GM18502 (cell line): ENCODE measurements around the gene SLC30A2.

Experiments
- ATAC-seq: cut with Tn5 transposase; IDR thresholded peaks from one replicate; pipeline ENCODE4 v1.9.1; 2021; ENCODE audit warnings: mild to moderate bottlenecking; ENCODE audit not compliant: unreplicated experiment, poor library complexity

Gene SLC30A2

DNA sequence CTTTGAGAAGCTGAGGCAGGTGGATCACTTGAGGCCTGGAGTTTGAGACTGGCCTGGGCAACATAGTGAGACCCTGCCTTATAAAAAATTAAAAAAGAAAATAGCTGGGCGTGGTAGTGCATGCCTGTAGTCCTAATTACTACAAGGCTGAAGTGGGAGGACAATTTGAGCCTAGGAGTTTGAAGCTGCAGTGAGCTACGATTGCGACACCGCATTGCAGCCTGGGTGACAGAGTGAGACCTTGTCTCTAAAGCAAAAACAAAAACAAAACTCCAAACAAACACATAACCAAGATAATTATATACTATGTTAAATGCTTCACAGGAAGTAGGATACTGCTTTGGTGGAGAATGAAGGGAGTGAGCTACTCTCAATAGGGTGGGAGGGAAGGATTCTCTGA, 42.7 kb downstream of the SLC30A2 start:
- no peak for ATAC-seq

- no peak for ATAC-seq
These were observed 46.7 kb downstream of the SLC30A2 start for GRCh38 chr1:25999041-25999800.

DNA sequence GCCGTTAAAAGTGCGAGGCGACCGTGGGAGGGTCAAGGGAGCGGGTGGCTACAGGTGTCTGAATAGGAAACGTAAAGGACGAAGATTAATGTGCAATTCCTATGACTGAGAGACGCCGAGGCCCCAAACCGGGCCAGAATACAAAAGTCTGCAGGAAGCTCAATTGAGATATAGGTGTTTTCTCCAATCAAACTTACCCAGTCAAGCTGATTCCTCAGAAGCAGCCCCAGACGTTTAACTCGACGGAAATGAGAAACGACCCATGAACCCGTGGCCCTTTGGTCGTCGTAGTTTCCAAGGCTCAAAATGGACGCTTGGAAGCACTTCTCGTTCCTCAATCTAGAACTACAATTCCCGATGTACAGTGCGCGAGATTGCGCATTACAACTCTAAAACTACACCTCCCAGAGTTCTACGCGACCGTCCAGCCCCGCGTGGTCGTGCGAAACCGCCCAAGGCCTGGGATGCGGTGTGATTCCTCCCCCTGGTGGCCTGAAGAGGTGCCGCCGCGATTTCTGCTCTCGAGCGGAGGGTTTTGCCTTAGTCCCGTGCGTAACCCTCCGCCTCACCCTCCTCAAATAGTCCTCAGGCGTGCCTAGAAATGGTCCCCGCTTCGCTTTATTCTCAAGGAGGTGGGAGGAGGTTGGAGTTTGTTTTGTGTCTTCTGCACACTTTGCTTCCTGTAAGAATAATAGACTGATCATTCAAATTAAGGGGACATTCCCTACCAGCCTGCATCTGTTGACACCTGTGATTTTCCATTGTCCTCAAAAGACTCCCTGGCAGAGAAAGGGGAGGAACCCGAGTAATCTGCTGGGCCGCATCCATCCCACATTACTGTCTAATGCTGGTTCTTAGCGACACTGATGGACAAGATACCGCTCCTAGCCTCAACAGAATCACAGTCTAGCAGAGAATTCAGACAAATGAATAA, 47.8 kb downstream of the SLC30A2 start, which contains the start of gene PAFAH2:
PAFAH2 (minus strand) TSS at position 236 of the 934 bp plus-strand sequence. CDS start 7,247 bp downstream, outside the sequence.
- ATAC-seq: peak; percentile 96

DNA sequence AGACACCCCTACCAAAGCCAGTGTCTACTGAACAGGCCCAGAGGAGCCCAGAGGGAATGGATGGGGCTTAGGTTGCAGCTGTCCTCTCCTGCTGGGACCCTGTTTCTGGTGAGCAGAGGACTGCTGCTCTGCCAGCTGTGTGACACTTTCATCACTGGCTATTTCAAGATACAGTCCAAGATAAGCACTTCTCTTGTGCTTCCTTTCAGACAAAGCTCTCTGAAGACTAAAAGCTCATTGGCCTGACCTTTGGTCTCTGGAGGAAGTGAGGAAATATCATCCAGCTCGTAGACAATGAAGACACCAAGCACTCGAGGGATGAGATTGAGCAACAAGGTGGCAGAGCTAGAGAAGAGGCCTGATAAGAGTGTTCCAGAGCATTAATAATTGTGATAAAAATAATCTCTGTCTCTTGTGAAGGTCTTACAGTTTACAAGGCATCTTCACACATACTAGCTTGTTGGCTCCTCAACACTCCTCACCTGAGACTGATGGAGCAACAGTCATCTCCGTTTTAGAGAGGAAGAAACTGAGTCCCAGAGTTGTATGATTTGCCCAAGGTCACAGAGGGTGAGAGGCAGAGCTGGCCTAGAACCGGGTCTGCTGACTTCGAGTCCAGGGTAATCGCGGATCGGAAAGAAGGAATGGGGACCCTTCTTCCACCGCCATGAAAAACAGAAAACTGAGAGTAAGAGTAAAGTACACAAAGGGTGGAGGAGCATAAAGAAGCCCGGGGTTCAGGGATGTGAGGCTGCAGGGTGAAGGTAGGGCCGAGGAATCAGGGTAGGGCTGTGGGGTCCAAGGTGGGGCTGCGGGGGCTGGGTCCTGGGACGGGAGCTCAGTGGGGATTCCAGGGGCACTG, 48.7 kb downstream of the SLC30A2 start:
- ATAC-seq: no peak

DNA sequence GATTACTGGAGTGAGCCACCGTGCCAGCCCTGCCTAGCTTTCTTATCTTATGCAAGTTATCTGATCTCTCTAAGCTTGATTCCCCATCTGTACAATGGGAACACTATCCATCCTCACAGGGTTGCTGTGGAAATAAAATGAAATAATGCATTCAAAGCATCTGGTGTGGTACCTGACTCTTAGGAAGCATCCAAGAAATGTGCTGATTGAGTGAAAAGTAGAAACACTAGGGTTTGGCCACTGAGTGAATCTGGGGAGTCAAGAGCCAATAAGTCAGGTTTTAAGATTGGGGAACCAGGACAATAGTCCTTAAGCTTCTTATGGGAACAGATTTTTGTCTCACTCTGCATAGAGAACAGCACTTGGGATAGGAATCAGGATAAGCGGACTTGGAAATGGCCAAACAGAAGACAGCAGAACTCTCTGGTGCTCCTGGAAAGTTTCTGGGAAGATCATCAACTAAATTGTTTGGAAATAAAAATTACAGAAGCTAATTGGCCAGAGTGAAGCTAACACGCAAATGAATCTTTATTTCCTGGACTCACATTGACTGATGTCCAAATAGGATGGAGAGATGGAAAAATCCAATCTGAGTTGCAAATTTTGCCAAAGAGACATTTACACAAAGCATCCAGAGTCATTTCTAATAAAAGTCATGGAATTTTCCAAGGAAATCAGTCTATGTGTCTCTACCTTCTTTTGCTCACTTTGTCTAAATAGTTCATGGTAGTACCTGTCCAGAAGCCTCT, 51.3 kb downstream of the SLC30A2 start:
- no peak for ATAC-seq

DNA sequence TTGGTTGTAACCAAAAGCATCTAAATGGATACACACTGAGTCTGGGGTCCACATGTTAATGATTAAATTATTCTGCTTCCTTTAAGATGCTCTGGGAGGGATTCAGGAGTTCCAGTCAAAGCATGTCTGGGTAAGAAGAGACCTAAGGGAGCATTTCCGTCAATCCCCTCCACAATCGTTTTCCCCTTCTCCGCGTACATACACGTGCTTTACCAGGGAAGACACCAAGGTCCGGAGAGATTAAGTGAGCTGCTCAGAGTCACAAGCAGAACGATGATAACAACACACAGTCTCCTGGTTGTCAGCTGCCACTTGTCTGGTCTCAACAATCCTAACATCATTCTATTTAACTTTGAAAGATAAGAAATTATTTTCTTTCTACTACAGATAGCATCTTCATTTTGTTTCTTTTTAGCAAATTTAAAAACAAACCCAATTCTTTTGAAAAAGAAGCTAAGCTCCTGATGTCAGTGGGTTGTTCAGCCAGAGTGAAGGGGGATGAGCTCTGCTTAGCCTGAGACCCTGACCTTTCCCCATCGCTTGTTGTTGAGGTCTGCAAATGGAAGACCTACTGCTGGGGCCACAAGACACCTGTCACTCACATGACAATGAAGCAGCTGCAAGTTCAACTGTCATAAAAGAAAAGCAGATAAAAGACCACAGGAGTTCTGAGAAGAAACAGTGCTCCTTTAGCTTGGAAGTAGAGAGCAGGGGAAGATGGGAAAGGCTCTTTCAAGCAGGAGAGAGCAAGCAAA, 52.5 kb downstream of the SLC30A2 start:
- ATAC-seq: no peak

- no peak for ATAC-seq
These were observed 53.2 kb downstream of the SLC30A2 start for GRCh38 chr1:25992689-25993171.

DNA sequence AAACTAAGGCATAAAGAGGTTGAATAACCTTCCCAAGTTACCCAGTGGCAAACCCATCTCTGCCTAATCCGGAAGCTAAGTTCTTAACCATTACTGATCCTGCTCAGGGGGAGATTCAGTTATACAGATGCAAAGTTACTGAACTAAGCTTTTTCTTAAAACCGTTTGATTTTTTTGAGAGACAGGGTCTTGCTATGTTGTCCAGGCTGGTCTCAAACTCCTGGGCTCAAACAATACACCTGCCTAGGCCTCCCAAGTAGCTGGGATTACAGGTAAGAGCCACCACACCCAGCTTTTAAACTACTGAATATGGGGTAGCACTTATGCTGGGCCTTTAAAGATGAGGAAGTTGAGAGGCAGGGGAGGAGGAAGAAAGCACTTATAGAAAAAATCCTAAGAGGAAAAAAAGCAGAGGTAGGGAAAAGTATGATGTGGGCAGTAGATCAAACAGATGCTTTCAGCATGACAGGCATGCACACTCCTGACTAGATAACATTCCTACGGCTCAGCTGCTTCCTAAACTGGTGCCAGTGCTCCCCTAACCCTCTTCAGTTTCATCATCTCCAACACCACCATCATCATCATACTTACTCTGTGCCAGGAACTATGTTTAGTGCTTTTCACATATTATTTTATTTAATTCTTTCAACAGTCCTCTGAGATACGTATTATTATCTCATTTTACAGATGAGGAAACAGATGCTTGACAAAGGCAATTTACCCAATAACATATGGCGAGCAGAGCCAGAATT, 53.8 kb downstream of the SLC30A2 start:
- ATAC-seq: no peak

DNA sequence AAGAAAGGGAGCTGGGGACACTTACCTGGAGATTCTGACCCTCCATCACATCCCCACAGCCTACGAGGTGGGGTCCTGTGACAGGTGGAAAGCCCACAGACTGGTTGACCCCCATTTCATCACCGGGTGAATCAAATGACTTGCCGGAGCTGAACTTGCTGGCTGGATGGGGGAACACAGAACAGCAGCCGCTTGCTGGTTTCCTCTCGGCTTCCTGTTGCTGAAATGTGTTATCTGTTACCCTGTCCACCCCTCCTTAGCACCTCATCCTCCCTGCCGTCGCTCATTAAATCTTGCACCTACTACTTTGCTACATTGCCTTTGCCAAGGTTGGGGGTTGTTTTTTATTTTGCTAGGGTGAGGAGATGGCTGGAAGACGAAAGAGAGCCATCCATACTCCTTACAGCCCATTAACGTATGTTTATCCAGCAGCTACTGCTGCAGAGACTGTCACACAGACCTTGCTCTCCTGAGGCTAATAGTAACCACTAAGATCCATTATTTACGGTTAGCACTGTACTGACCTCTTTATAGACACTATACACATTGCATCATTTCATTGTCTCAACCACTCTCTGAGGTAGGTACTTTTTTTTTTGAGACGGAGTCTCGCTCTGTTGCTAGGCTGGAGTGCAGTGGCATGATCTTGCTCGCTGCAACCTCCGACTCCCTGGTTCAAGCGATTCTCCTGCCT, 55.1 kb downstream of the SLC30A2 start:
- ATAC-seq: no peak

DNA sequence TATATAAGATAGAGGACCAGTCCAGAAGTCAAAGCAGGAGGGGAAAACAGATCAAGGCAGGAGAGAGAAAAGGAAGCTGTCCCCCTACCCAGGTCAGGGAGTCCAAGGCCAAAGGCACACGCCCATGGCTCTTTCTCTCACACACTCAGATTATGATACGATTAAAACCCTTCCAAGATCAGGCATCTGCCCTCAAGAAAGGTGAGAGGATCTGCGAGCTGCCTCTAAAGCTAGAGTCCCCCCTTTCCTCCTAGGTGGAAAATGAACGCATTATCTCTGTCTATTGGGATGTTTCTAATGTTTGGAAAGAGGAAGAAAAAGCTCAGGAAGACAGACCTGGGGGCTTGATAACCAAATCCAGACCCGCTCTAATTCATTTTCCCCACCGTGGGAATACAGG, 55.7 kb downstream of the SLC30A2 start:
- no peak for ATAC-seq

DNA sequence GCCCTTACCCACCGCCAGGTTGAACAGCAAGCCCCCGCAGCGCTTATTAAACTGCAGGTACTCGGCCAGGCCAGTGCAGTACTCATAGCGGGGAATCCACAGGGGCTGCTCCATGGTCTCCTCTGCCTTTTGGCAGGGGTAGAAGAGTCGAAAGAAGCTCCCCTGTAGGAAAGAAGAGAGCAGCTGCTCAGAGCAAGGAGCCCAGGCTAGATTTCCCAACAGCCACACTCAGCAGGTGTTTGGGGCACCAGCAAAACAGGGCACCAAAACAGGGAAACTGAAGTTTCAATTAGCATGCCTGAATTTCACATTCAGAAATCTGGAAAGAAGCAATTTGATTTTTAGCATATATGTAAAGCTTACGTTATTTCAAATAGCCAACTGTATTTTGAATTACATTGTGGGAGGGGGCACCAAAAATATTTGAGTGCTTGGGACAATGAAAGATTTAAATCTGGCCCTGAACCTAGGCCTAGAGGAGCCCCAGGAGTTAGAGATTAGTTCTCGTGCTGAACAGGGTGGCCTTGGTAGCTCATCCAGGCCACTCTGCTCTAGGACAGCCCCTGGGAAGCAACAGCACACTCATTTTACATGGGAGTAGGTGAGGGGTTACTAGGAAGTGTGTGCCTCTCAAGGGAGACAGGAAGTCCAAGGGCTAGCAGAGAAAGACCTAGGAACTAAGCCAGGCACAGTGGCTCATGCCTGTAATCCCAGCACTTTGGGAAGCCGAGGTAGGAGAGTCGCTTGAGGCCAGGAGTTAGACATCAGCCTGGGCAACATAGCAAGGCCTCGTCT, 56.3 kb downstream of the SLC30A2 start:
- no peak for ATAC-seq

GRCh38 chr1:25987951-25988350, 58.0 kb downstream of the SLC30A2 start:
- ATAC-seq: no peak
